ENCODE data around the gene BANP.

BANP gene

GRCh38 chr16:87956098-87956364, 4.8 kb downstream of the BANP start:
- DNase-seq (ENCODE audit: low read depth) = no peak
- TF ChIP-seq, protein P1, sequence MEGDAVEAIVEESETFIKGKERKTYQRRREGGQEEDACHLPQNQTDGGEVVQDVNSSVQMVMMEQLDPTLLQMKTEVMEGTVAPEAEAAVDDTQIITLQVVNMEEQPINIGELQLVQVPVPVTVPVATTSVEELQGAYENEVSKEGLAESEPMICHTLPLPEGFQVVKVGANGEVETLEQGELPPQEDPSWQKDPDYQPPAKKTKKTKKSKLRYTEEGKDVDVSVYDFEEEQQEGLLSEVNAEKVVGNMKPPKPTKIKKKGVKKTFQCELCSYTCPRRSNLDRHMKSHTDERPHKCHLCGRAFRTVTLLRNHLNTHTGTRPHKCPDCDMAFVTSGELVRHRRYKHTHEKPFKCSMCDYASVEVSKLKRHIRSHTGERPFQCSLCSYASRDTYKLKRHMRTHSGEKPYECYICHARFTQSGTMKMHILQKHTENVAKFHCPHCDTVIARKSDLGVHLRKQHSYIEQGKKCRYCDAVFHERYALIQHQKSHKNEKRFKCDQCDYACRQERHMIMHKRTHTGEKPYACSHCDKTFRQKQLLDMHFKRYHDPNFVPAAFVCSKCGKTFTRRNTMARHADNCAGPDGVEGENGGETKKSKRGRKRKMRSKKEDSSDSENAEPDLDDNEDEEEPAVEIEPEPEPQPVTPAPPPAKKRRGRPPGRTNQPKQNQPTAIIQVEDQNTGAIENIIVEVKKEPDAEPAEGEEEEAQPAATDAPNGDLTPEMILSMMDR (conservative IDR thresholded peaks at IDR 0.05; ENCODE audit: low read length) = no peak

DNA sequence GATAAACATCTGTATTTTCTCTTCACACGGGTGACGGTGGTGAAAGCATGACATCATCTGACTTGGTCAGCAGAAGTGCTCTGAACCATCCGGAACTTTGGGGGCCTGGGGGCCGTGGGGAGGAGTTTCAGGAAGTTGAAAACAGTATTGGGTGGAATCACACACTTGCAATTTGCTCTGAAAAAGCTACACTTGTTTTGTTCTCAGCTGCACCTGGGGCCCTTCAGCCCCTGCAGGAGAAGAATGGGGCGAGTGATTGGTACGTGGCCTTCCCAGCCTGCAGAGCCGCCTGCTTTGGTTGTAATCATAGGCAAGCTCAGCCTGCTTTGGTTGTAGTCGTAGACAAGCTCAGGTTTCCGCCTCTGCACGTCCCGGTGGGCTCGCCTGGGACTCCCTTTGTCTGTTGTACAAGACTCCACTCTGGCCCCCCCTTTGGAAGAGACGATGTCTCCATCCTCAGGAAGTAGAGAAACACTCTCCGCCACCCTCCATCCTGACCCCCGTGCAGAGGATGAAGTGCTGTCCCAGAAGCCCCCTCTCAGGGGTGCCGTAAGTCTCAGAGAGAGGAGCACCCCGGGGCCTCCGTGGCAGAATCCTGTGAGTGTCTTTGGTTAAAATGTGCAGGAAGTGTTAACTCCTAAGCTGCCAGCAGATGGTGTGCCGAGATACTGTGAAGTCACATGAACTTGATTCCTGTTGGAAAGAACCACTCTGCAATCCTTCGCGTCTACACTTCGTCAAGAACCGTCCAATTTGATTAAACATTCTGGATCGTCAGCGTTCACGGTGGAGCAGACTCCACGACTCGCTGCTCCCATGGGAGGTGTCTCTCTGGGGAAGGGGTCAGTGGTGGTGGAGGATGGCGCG, 5.4 kb downstream of the BANP start:
- no peak overlapping the region for H3K4me3 ChIP-seq (ENCODE audit: low read length)
- peak; percentile 49 for DNase-seq (ENCODE audit: low read depth)
- TF ChIP-seq, protein P1 (conservative IDR thresholded peaks at IDR 0.05; ENCODE audit: low read length) = peak; percentile 49

More at GRCh38 chr16:87956098-87956364, 4.8 kb downstream of the BANP start:
- H3K4me3 ChIP-seq (ENCODE audit: low read length) = no peak overlapping the region

GRCh38 chr16:87957296-87958094, 6.3 kb downstream of the BANP start:
- TF ChIP-seq, protein P1 (conservative IDR thresholded peaks at IDR 0.05; ENCODE audit: low read length) = no peak
- no peak overlapping the region for H3K4me3 ChIP-seq (ENCODE audit: low read length)
- DNase-seq (ENCODE audit: low read depth) = no peak

GRCh38 chr16:87958632-87959031, 7.4 kb downstream of the BANP start:
- TF ChIP-seq, protein P1 (conservative IDR thresholded peaks at IDR 0.05; ENCODE audit: low read length) = no peak
- DNase-seq (ENCODE audit: low read depth) = no peak
- no peak overlapping the region for H3K4me3 ChIP-seq (ENCODE audit: low read length)

- no peak overlapping the region for H3K4me3 ChIP-seq (ENCODE audit: low read length)
- no peak for DNase-seq (ENCODE audit: low read depth)
- TF ChIP-seq, protein P1 (conservative IDR thresholded peaks at IDR 0.05; ENCODE audit: low read length) = no peak
Observed at GRCh38 chr16:87959391-87959990, 8.3 kb downstream of the BANP start.

DNA sequence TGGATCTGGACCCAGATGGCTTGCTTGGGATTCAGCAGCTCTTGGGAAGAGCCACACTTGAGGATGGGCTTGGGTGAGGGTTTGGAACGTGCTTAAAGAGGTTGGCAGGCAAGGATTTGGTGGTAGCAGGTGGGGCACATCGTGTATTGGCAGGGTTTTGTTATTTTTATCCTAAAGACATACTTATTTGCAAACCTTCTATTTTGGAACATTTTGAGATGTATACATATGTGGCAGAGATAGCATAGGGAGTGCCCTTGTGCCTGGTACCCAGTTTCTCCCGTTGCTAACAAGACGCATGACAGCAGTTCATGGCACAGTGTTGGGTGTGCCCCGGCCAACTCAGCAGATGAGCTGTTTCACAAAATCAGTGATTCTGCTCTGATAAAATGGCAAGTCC, 9.1 kb downstream of the BANP start:
- H3K4me3 ChIP-seq (ENCODE audit: low read length) = no peak overlapping the region

More for the DNA sequence above, 9.1 kb downstream of the BANP start:
- DNase-seq (ENCODE audit: low read depth) = no peak
- TF ChIP-seq, protein P1 (conservative IDR thresholded peaks at IDR 0.05; ENCODE audit: low read length) = no peak
